ENCODE data around the gene DOCK2. TPM values are rescaled to one million over a fixed set of nuclear protein-coding genes. Genes with fewer than 3 reads are reported as not detected.

DOCK2 gene
- total RNA-seq, 1 donor from 2014 or later, result 108 TPM

GRCh38 chr5:169905017-169905416 lies 267.9 kb downstream of the DOCK2 start:
- Histone ChIP-seq H3K27me3 (ENCODE audit: low read depth) (no peaks in the 10 kb centered on the region), H3K27ac (no peak overlapping the region), H3K9me3 (no peaks in the 10 kb centered on the region), H3K4me1 (no peaks in the 10 kb centered on the region), H3K4me3 (no peak overlapping the region), H3K36me3 (no peaks in the 10 kb centered on the region)
- TF ChIP-seq CTCF (IDR thresholded peaks at IDR 0.05), result no peak
- ATAC-seq (no peak), DNase-seq (no peak)
- intact Hi-C loops (cut with DNase I), result no loop called here

GRCh38 chr5:169906745-169907649 lies 269.9 kb downstream of the DOCK2 start:
- Histone ChIP-seq H3K27ac (no peak overlapping the region), H3K9me3 (no peaks in the 10 kb centered on the region), H3K27me3 (ENCODE audit: low read depth) (no peaks in the 10 kb centered on the region), H3K36me3 (no peaks in the 10 kb centered on the region), H3K4me1 (no peaks in the 10 kb centered on the region), H3K4me3 (no peak overlapping the region)
- TF ChIP-seq CTCF (IDR thresholded peaks at IDR 0.05), result no peak
- intact Hi-C loops (cut with DNase I), result no loop called here
- DNase-seq, result no peak
- no peak for ATAC-seq

- Histone ChIP-seq H3K9me3 (no peaks in the 10 kb centered on the region), H3K4me3 (no peak overlapping the region), H3K4me1 (no peaks in the 10 kb centered on the region), H3K36me3 (no peaks in the 10 kb centered on the region), H3K27me3 (ENCODE audit: low read depth) (no peaks in the 10 kb centered on the region), H3K27ac (no peak overlapping the region)
- DNase-seq, result no peak
- intact Hi-C loops (cut with DNase I), result no loop called here
- TF ChIP-seq CTCF (IDR thresholded peaks at IDR 0.05), result no peak
- no peak for ATAC-seq
These were observed 271.8 kb downstream of the DOCK2 start for GRCh38 chr5:169908864-169909263.

- no peak for ATAC-seq
- intact Hi-C loops (cut with DNase I), result no loop called here
- H3K27me3 ChIP-seq (ENCODE audit: low read depth), result no peaks in the 10 kb centered on the region
These were observed 272.9 kb downstream of the DOCK2 start for GRCh38 chr5:169909945-169910344.

GRCh38 chr5:169910393-169910792 lies 273.3 kb downstream of the DOCK2 start:
- H3K4me3 ChIP-seq, result no peak overlapping the region
- H3K27ac ChIP-seq, result no peak overlapping the region
- TF ChIP-seq CTCF (IDR thresholded peaks at IDR 0.05), result no peak
- no peaks in the 10 kb centered on the region for H3K36me3 ChIP-seq
- H3K4me1 ChIP-seq, result no peaks in the 10 kb centered on the region
- no peak for DNase-seq
- intact Hi-C loops (cut with DNase I), result no loop called here
- H3K27me3 ChIP-seq (ENCODE audit: low read depth), result no peaks in the 10 kb centered on the region
- no peak for ATAC-seq
- no peaks in the 10 kb centered on the region for H3K9me3 ChIP-seq

More at GRCh38 chr5:169909945-169910344, 272.9 kb downstream of the DOCK2 start:
- H3K36me3 ChIP-seq, result no peaks in the 10 kb centered on the region
- H3K4me3 ChIP-seq, result no peak overlapping the region
- H3K27ac ChIP-seq, result no peak overlapping the region
- no peaks in the 10 kb centered on the region for H3K4me1 ChIP-seq
- no peak for DNase-seq
- no peak for TF ChIP-seq CTCF (IDR thresholded peaks at IDR 0.05)
- no peaks in the 10 kb centered on the region for H3K9me3 ChIP-seq
